ENCODE measurements around the gene SLC4A4.

GRCh38 chr4:71472946-71473345 lies 134.1 kb downstream of the SLC4A4 start:
- no peak for TF ChIP-seq CTCF (IDR thresholded peaks at IDR 0.05)
- no peak for TF ChIP-seq POLR2A (IDR thresholded peaks at IDR 0.05)
